HepG2 (cell line): ENCODE data around the gene PXMP2.

ENCODE experiments used
- EP300 ChIP-seq, 3 experiments: sonication (generic) in 1 of 3; formaldehyde crosslinking in 1 of 3; IDR thresholded peaks; 2 replicates each; pipeline versions ENCODE4 v1.5.1 to v1.6.1; 2011 to 2020; ENCODE audit warnings: low read depth in 2 of 3, low read length in 2 of 3, borderline replicate concordance in 1 of 3, improper control_type of control experiment in 1 of 3, mild to moderate bottlenecking in 1 of 3, missing genetic modification reagents in 1 of 3, moderate library complexity in 1 of 3
- KAT7 ChIP-seq: IDR thresholded peaks from 2 replicates; pipeline ENCODE4 v1.6.1; 2018; ENCODE audit warnings: borderline replicate concordance, missing compliant biosample characterization
- KAT8 ChIP-seq: IDR thresholded peaks from 2 replicates; pipeline ENCODE4 v1.6.1; 2016; ENCODE audit warnings: missing genetic modification reagents, missing compliant biosample characterization
- MAZ ChIP-seq, 2 experiments: sonication (generic) in 1 of 2; formaldehyde crosslinking in 1 of 2; IDR thresholded peaks; 2 replicates each; pipeline versions ENCODE4 v1.5.0 to v1.6.1; 2012 to 2020; ENCODE audit warnings: low read depth in 2 of 2, mild to moderate bottlenecking in 2 of 2, borderline replicate concordance in 1 of 2, improper control_type of control experiment in 1 of 2, low read length in 1 of 2, missing genetic modification reagents in 1 of 2, moderate library complexity in 1 of 2
- MXD4 ChIP-seq: IDR thresholded peaks from 2 replicates; pipeline ENCODE4 v1.6.1; 2016; ENCODE audit warnings: mild to moderate bottlenecking, missing biosample characterization, missing genetic modification reagents
- SMC3 ChIP-seq: IDR thresholded peaks from 2 replicates; pipeline ENCODE4 v1.6.1; 2011; ENCODE audit warnings: low read length, improper control_type of control experiment
- TBP ChIP-seq: sonication (generic); formaldehyde crosslinking; IDR thresholded peaks from 2 replicates; pipeline ENCODE4 v1.5.0; 2020; ENCODE audit warnings: missing genetic modification reagents
- ZNF232 ChIP-seq: sonication (generic); formaldehyde crosslinking; IDR thresholded peaks from 2 replicates; pipeline ENCODE4 v1.4.0; 2020; ENCODE audit warnings: missing genetic modification reagents, borderline replicate concordance
- ZNF30 ChIP-seq: sonication (generic); formaldehyde crosslinking; IDR thresholded peaks from 2 replicates; pipeline ENCODE4 v1.5.0; 2020; ENCODE audit warnings: mild to moderate bottlenecking, missing genetic modification reagents
- ZNF343 ChIP-seq: sonication (generic); formaldehyde crosslinking; IDR thresholded peaks from 2 replicates; pipeline ENCODE4 v1.4.0; 2020; ENCODE audit warnings: mild to moderate bottlenecking, missing genetic modification reagents
- TF ChIP-seq, protein P1 (sequence below): sonication (generic); formaldehyde crosslinking; IDR thresholded peaks from 2 replicates; pipeline ENCODE4 v1.5.0; 2020; ENCODE audit warnings: mild to moderate bottlenecking, missing genetic modification reagents, moderate library complexity
- TF ChIP-seq, protein P2 (sequence below), 2 experiments: sonication (generic) in 1 of 2; formaldehyde crosslinking in 1 of 2; IDR thresholded peaks; 2 replicates each; pipeline versions ENCODE4 v1.4.0 to v1.6.1; 2018 to 2020; ENCODE audit warnings: missing genetic modification reagents in 2 of 2, borderline replicate concordance in 1 of 2, low read depth in 1 of 2, mild to moderate bottlenecking in 1 of 2, missing biosample characterization in 1 of 2
- TF ChIP-seq, protein P3 (sequence below): sonication (generic); formaldehyde crosslinking; IDR thresholded peaks from 2 replicates; pipeline ENCODE4 v1.4.0; 2020; ENCODE audit warnings: missing genetic modification reagents, mild to moderate bottlenecking, borderline replicate concordance

- TF ChIP-seq KAT7 (CRISPR knock-in tag), result no peak
- TF ChIP-seq KAT8 (CRISPR knock-in tag), result no peak
- TF ChIP-seq, protein P1, sequence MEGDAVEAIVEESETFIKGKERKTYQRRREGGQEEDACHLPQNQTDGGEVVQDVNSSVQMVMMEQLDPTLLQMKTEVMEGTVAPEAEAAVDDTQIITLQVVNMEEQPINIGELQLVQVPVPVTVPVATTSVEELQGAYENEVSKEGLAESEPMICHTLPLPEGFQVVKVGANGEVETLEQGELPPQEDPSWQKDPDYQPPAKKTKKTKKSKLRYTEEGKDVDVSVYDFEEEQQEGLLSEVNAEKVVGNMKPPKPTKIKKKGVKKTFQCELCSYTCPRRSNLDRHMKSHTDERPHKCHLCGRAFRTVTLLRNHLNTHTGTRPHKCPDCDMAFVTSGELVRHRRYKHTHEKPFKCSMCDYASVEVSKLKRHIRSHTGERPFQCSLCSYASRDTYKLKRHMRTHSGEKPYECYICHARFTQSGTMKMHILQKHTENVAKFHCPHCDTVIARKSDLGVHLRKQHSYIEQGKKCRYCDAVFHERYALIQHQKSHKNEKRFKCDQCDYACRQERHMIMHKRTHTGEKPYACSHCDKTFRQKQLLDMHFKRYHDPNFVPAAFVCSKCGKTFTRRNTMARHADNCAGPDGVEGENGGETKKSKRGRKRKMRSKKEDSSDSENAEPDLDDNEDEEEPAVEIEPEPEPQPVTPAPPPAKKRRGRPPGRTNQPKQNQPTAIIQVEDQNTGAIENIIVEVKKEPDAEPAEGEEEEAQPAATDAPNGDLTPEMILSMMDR (CRISPR knock-in tag), result no peak
- TF ChIP-seq SMC3, result no peak
- no peak for TF ChIP-seq EP300 (IDR thresholded peaks at IDR 0.05; ENCODE audit: low read depth in 2 of 2, low read length in 2 of 2)
- no peak for TF ChIP-seq EP300 (CRISPR knock-in tag; IDR thresholded peaks at IDR 0.05; ENCODE audit: borderline replicate concordance)
- TF ChIP-seq ZNF232, result no peak
- no peak for TF ChIP-seq TBP (CRISPR knock-in tag)
- TF ChIP-seq MAZ (IDR thresholded peaks at IDR 0.05; ENCODE audit: borderline replicate concordance, low read depth, low read length), result no peak
- no peak for TF ChIP-seq MAZ (CRISPR knock-in tag; IDR thresholded peaks at IDR 0.05; ENCODE audit: low read depth)
- TF ChIP-seq, protein P2, sequence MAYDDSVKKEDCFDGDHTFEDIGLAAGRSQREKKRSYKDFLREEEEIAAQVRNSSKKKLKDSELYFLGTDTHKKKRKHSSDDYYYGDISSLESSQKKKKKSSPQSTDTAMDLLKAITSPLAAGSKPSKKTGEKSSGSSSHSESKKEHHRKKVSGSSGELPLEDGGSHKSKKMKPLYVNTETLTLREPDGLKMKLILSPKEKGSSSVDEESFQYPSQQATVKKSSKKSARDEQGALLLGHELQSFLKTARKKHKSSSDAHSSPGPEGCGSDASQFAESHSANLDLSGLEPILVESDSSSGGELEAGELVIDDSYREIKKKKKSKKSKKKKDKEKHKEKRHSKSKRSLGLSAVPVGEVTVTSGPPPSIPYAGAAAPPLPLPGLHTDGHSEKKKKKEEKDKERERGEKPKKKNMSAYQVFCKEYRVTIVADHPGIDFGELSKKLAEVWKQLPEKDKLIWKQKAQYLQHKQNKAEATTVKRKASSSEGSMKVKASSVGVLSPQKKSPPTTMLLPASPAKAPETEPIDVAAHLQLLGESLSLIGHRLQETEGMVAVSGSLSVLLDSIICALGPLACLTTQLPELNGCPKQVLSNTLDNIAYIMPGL (CRISPR knock-in tag; IDR thresholded peaks at IDR 0.05; ENCODE audit: borderline replicate concordance in 1 of 2, low read depth in 1 of 2), result no peak
- no peak for TF ChIP-seq ZNF30
- TF ChIP-seq, protein P3, sequence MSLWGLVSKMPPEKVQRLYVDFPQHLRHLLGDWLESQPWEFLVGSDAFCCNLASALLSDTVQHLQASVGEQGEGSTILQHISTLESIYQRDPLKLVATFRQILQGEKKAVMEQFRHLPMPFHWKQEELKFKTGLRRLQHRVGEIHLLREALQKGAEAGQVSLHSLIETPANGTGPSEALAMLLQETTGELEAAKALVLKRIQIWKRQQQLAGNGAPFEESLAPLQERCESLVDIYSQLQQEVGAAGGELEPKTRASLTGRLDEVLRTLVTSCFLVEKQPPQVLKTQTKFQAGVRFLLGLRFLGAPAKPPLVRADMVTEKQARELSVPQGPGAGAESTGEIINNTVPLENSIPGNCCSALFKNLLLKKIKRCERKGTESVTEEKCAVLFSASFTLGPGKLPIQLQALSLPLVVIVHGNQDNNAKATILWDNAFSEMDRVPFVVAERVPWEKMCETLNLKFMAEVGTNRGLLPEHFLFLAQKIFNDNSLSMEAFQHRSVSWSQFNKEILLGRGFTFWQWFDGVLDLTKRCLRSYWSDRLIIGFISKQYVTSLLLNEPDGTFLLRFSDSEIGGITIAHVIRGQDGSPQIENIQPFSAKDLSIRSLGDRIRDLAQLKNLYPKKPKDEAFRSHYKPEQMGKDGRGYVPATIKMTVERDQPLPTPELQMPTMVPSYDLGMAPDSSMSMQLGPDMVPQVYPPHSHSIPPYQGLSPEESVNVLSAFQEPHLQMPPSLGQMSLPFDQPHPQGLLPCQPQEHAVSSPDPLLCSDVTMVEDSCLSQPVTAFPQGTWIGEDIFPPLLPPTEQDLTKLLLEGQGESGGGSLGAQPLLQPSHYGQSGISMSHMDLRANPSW, result no peak
- no peak for TF ChIP-seq ZNF343 (CRISPR knock-in tag)
- TF ChIP-seq MXD4 (CRISPR knock-in tag), result no peak
Measured at GRCh38 chr12:132713123-132713522, 25.7 kb downstream of the PXMP2 start.
